Fibroblast of mammary gland (primary cell): Measurements from ENCODE around the gene IL13.
A peak's percentile ranks its signal among the peaks of the same experiment; 100 is the strongest.

Experiments
- DNase-seq: peaks from one replicate; pipeline ENCODE4 v3.0.0-alpha.2; 2010; ENCODE audit warnings: low read depth
- H3K4me3 ChIP-seq: 2 replicates; pipeline ENCODE4 v1.5.1; 2011; ENCODE audit warnings: low read depth, mild to moderate bottlenecking, low read length, moderate library complexity; ENCODE audit not compliant: control insufficient read depth
- CTCF ChIP-seq: conservative IDR thresholded peaks from 2 replicates; pipeline ENCODE4 v1.5.1; 2011; ENCODE audit warnings: low read depth, low read length, inconsistent platforms; ENCODE audit not compliant: control insufficient read depth, insufficient read depth

The IL13 gene

DNA sequence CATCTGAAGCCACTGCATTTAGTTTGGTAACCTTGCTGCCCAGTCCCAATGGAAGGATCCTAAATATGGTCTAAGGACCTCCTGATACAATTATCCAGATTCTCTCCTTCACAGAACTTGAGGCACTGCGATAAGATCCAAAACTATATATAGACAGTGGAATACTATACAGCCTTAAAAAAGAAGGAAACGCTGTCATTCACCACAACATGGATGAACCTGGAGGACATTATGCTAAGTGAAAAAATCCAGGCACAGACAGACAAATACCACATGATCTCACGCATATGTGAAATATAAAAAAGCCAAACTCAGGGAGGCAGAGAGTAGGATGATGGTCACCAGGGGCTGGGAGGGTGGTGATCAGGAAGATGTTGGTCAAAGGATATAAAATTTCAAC lies 13.0 kb downstream of the IL13 start:
- DNase-seq = no peak
- TF ChIP-seq CTCF = no peak
- no peak overlapping the region for H3K4me3 ChIP-seq

DNA sequence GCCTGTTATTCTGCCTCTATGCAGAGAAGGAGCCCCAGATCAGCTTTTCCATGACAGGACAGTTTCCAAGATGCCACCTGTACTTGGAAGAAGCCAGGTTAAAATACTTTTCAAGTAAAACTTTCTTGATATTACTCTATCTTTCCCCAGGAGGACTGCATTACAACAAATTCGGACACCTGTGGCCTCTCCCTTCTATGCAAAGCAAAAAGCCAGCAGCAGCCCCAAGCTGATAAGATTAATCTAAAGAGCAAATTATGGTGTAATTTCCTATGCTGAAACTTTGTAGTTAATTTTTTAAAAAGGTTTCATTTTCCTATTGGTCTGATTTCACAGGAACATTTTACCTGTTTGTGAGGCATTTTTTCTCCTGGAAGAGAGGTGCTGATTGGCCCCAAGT lies 15.5 kb downstream of the IL13 start:
- no peak for TF ChIP-seq CTCF
- DNase-seq = no peak

DNA sequence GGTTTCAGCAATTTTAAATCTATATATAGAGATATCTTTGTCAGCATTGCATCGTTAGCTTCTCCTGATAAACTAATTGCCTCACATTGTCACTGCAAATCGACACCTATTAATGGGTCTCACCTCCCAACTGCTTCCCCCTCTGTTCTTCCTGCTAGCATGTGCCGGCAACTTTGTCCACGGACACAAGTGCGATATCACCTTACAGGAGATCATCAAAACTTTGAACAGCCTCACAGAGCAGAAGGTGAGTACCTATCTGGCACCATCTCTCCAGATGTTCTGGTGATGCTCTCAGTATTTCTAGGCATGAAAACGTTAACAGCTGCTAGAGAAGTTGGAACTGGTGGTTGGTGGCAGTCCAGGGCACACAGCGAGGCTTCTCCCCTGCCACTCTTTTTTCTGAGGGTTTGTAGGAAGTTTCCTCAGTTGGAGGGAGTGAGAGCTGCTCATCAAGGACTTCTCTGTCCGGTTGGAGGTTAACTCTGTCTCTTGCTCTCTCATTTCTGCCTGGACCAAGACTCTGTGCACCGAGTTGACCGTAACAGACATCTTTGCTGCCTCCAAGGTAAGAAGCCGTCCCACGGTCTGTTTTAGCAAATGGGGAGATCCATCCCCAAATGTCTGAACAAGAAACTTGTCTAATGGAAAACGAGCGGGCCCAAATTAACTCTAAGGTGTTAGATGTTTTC lies 16.1 kb downstream of the IL13 start, which contains the start of gene IL4:
TSS of gene IL4 (plus strand) at position 51 of the 692 bp plus-strand sequence. CDS start at position 113, 62 bp downstream.
- no peak for DNase-seq
- no peak for TF ChIP-seq CTCF
- H3K4me3 ChIP-seq = peak within 1 kb of the TSS; percentile 7

More for the DNA sequence above, 15.5 kb downstream of the IL13 start:
- H3K4me3 ChIP-seq = no peak overlapping the region

DNA sequence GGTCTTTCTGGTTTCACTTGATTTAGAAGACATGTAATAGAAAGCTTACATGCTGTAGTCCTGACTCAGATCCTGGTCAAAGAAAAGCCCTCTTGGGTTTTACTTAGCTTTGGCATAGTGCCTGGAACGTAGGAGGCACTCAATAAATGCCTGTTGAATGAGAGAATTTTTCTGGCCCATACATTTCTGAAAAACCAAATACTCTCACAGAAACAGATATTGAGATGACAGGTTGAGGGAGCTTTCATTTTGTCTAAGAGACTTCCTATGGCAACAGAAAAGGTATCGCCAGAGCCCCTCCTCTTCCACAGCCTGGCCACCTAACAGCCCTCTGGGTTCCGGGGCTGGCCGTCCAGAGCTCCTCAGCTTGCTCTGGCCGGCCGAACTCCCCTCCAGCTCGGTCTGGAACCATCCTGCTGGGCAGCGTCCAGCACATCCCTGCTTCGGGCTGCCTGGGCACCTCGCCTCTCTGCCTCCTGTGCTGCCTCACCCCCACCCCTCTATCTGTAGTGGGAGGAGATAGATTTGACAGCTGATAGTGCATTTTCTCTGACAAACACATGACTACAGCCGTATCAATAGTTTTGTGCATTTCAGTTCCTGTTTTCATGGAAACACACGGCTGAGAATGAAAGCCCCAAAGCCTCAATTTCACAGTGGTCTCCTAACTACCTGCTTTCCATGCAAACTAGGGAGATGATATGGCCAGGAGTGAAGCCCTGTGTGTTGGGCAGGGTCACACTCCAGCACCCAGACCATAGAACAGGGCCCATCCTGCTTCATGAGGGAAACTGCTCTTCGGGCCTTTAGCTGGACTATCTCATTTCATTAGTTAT lies 16.9 kb downstream of the IL13 start:
- H3K4me3 ChIP-seq = peak overlapping the region; percentile 7
- no peak for TF ChIP-seq CTCF
- DNase-seq = peak; percentile 96

GRCh38 chr5:132675936-132676689 lies 18.1 kb downstream of the IL13 start:
- no peak overlapping the region for H3K4me3 ChIP-seq
- TF ChIP-seq CTCF = no peak
- no peak for DNase-seq

GRCh38 chr5:132677191-132677590 lies 19.2 kb downstream of the IL13 start:
- no peak overlapping the region for H3K4me3 ChIP-seq
- peak; percentile 88 for DNase-seq

More at GRCh38 chr5:132677191-132677590, 19.2 kb downstream of the IL13 start:
- peak; percentile 48 for TF ChIP-seq CTCF
